NB4 (cell line): ENCODE measurements around the gene TEDC1.

ENCODE experiments used
- MAX ChIP-seq: IDR thresholded peaks from 2 replicates; pipeline ENCODE4 v1.6.1; 2011; ENCODE audit warnings: low read depth, low read length
- MYC ChIP-seq: IDR thresholded peaks from 2 replicates; pipeline ENCODE4 v1.6.1; 2011; ENCODE audit warnings: low read depth, low read length
- POLR2A ChIP-seq: IDR thresholded peaks from 2 replicates; pipeline ENCODE4 v1.6.1; 2011; ENCODE audit warnings: mild to moderate bottlenecking; ENCODE audit not compliant: insufficient read length; ENCODE audit errors: extremely low read depth
- TF ChIP-seq, protein P1 (sequence below): IDR thresholded peaks from one replicate; pipeline ENCODE4 v1.5.1; 2012; ENCODE audit warnings: low read depth, low read length

- TF ChIP-seq, protein P1, sequence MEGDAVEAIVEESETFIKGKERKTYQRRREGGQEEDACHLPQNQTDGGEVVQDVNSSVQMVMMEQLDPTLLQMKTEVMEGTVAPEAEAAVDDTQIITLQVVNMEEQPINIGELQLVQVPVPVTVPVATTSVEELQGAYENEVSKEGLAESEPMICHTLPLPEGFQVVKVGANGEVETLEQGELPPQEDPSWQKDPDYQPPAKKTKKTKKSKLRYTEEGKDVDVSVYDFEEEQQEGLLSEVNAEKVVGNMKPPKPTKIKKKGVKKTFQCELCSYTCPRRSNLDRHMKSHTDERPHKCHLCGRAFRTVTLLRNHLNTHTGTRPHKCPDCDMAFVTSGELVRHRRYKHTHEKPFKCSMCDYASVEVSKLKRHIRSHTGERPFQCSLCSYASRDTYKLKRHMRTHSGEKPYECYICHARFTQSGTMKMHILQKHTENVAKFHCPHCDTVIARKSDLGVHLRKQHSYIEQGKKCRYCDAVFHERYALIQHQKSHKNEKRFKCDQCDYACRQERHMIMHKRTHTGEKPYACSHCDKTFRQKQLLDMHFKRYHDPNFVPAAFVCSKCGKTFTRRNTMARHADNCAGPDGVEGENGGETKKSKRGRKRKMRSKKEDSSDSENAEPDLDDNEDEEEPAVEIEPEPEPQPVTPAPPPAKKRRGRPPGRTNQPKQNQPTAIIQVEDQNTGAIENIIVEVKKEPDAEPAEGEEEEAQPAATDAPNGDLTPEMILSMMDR, result no peak
- no peak for TF ChIP-seq POLR2A
- TF ChIP-seq MAX, result no peak
- TF ChIP-seq MYC, result no peak
Observed at GRCh38 chr14:105502446-105503295, 11.6 kb downstream of the TEDC1 start.
